ENCODE results near the gene CD53. TPM values are rescaled to one million over a fixed set of nuclear protein-coding genes. Genes with fewer than 3 reads are reported as not detected.

The CD53 gene
- total RNA-seq, 1 donor = not detected

GRCh38 chr1:110915804-110916203, 42.9 kb downstream of the CD53 start:
- DNase-seq (ENCODE audit: low read depth) = no peak
- no peak for TF ChIP-seq CTCF (IDR thresholded peaks at IDR 0.05; ENCODE audit: insufficient read depth, low read depth, low read length)
- H3K4me3 ChIP-seq (ENCODE audit: low read depth, low read length) = no peak overlapping the region

DNA sequence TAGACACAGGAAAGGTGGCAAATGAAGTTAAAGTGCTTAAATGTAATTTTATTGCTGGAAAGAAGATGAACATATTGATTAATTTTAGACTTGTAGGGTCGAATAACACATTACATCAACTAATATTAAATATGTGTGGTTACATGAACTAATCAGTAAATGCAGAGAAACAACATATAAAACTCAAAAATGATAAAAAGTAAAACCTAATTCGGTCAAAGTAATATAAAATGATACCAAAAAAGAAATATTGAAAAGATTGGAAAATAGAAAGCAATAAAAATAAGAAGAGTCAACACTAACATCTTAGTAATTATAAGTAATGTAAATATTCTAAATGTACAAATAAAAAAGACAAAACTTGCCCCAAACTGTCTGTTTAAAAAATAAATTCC, 43.3 kb downstream of the CD53 start:
- no peak overlapping the region for H3K4me3 ChIP-seq (ENCODE audit: low read depth, low read length)
- DNase-seq (ENCODE audit: low read depth) = no peak
- TF ChIP-seq CTCF (IDR thresholded peaks at IDR 0.05; ENCODE audit: insufficient read depth, low read depth, low read length) = no peak

DNA sequence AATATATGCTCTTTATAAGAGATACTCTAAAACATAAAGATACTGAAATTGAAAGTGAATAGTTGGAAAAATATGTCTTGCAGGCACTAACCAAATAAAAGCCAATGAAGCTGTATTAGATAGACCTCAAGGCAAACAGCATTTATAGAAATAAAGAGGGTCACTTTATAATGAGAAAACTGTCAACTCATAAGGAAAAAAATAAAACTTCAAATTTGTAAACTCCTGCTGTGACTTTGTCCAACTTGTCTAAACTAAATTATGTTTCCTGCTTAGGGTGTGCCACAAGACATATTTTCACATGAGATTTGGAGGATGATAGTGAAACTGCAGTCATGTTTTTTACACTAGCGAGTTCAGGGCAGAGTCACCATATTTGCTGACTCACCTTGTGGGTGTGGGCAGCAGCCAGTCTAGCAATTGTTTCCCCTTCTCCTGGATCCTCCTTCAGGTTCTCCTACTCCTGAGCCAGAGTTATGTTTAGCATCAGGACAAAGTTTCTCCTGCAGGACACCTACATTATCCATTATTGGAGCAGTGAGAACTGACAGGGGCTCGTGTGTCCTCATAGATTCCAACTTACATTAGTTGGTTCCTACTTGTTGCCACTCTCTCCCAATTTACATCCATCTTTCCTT, 43.8 kb downstream of the CD53 start:
- DNase-seq (ENCODE audit: low read depth) = peak; percentile 26
- H3K4me3 ChIP-seq (ENCODE audit: low read depth, low read length) = no peak overlapping the region
- TF ChIP-seq CTCF (IDR thresholded peaks at IDR 0.05; ENCODE audit: insufficient read depth, low read depth, low read length) = no peak

GRCh38 chr1:110918016-110918415, 45.1 kb downstream of the CD53 start:
- no peak overlapping the region for H3K4me3 ChIP-seq (ENCODE audit: low read depth, low read length)
- TF ChIP-seq CTCF (IDR thresholded peaks at IDR 0.05; ENCODE audit: insufficient read depth, low read depth, low read length) = no peak
- no peak for DNase-seq (ENCODE audit: low read depth)

- no peak overlapping the region for H3K4me3 ChIP-seq (ENCODE audit: low read depth, low read length)
- no peak for TF ChIP-seq CTCF (IDR thresholded peaks at IDR 0.05; ENCODE audit: insufficient read depth, low read depth, low read length)
- DNase-seq (ENCODE audit: low read depth) = no peak
Measured at GRCh38 chr1:110921953-110922352, 49.0 kb downstream of the CD53 start.

GRCh38 chr1:110927484-110928075, 54.6 kb downstream of the CD53 start:
- DNase-seq (ENCODE audit: low read depth) = no peak
- H3K4me3 ChIP-seq (ENCODE audit: low read depth, low read length) = no peak overlapping the region
- no peak for TF ChIP-seq CTCF (IDR thresholded peaks at IDR 0.05; ENCODE audit: insufficient read depth, low read depth, low read length)

DNA sequence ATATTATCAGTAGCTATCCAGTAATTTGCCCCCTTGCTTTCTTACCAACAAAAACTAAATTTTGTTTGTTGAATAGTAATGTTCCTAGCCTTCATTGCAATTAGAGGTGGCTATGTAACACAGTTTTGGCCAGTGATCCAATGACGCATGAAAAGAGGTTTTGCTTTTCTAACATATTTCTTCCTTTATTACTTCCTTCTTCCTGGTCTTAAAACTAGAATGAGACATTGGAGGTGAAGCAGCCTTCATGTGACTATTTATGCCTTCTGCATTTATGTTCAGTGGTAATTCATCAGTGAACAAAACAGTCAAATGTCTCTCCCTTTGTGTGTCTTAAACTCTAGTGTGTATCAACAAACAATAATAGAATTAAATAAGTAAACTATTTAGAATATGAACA, 55.2 kb downstream of the CD53 start:
- DNase-seq (ENCODE audit: low read depth) = no peak
- H3K4me3 ChIP-seq (ENCODE audit: low read depth, low read length) = no peak overlapping the region
- TF ChIP-seq CTCF (IDR thresholded peaks at IDR 0.05; ENCODE audit: insufficient read depth, low read depth, low read length) = no peak
